Measurements from ENCODE around the gene GSTA4.

DNA sequence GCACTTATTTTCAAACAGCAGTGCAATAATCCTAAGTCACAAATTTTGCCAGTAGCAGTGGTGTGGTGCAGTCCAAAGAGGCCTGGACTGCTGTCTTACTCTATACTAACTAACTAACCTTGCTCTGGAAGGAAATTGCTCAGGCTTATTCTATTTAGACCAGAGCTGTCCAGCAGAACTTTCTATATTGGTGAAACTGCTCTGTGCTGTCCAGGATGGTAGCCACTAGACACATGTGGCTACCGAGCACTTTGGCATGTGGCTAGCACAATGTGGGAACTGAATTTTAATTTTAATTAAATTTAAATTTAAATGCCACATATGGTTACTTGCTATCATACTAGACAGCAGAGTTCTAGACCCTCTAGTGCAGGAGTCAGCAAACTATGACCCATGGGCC, 43.1 kb upstream of the GSTA4 start:
- TF ChIP-seq, protein P1, sequence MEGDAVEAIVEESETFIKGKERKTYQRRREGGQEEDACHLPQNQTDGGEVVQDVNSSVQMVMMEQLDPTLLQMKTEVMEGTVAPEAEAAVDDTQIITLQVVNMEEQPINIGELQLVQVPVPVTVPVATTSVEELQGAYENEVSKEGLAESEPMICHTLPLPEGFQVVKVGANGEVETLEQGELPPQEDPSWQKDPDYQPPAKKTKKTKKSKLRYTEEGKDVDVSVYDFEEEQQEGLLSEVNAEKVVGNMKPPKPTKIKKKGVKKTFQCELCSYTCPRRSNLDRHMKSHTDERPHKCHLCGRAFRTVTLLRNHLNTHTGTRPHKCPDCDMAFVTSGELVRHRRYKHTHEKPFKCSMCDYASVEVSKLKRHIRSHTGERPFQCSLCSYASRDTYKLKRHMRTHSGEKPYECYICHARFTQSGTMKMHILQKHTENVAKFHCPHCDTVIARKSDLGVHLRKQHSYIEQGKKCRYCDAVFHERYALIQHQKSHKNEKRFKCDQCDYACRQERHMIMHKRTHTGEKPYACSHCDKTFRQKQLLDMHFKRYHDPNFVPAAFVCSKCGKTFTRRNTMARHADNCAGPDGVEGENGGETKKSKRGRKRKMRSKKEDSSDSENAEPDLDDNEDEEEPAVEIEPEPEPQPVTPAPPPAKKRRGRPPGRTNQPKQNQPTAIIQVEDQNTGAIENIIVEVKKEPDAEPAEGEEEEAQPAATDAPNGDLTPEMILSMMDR (IDR thresholded peaks at IDR 0.05) = no peak
- TF ChIP-seq POLR2A (IDR thresholded peaks at IDR 0.05) = no peak
- no peak for TF ChIP-seq EP300 (IDR thresholded peaks at IDR 0.05)

Measured in ovary (tissue), 3 donors.